Activated naive CD8-positive, alpha-beta T cell (primary cell): ENCODE data around the gene PLCH2.

Experiments
- H3K27ac Mint-ChIP-seq: one replicate; pipeline ENCODE4 v1.8.0; 2021; ENCODE audit warnings: mixed read lengths
- H3K27me3 Mint-ChIP-seq: one replicate; pipeline ENCODE4 v1.8.0; 2021; ENCODE audit warnings: mixed read lengths
- H3K36me3 Mint-ChIP-seq: one replicate; pipeline ENCODE4 v1.8.0; 2021; ENCODE audit warnings: mixed read lengths
- H3K4me1 Mint-ChIP-seq: one replicate; pipeline ENCODE4 v1.8.0; 2021; ENCODE audit warnings: low read depth, mixed read lengths
- H3K4me3 Mint-ChIP-seq: one replicate; pipeline ENCODE4 v1.8.0; 2021; ENCODE audit warnings: mild to moderate bottlenecking, mixed read lengths
- H3K9me3 Mint-ChIP-seq: one replicate; pipeline ENCODE4 v1.8.0; 2021; ENCODE audit warnings: low read depth, mixed read lengths

PLCH2 gene

GRCh38 chr1:2488688-2489087 is 12.6 kb downstream of the PLCH2 start:
- no peaks in the 10 kb centered on the region for H3K9me3 Mint-ChIP-seq
- H3K36me3 Mint-ChIP-seq, result peaks cover 9% of the 10 kb centered on the region
- no peak overlapping the region for H3K4me3 Mint-ChIP-seq
- no peak overlapping the region for H3K27ac Mint-ChIP-seq
- no peaks in the 10 kb centered on the region for H3K27me3 Mint-ChIP-seq
- H3K4me1 Mint-ChIP-seq, result peaks cover 8% of the 10 kb centered on the region

- H3K27ac Mint-ChIP-seq, result no peak overlapping the region
- H3K4me3 Mint-ChIP-seq, result no peak overlapping the region
- no peaks in the 10 kb centered on the region for H3K27me3 Mint-ChIP-seq
- no peaks in the 10 kb centered on the region for H3K9me3 Mint-ChIP-seq
- H3K4me1 Mint-ChIP-seq, result peaks cover 15% of the 10 kb centered on the region
- H3K36me3 Mint-ChIP-seq, result peaks cover 7% of the 10 kb centered on the region
Observed at GRCh38 chr1:2489615-2490014, 13.5 kb downstream of the PLCH2 start.

GRCh38 chr1:2492091-2492490 is 16.0 kb downstream of the PLCH2 start:
- Mint-ChIP-seq H3K9me3 (no peaks in the 10 kb centered on the region), H3K36me3 (peaks cover 7% of the 10 kb centered on the region), H3K4me3 (no peak overlapping the region), H3K27ac (no peak overlapping the region), H3K4me1 (peaks cover 20% of the 10 kb centered on the region), H3K27me3 (no peaks in the 10 kb centered on the region)

GRCh38 chr1:2493218-2493617 is 17.1 kb downstream of the PLCH2 start:
- H3K27ac Mint-ChIP-seq, result no peak overlapping the region

GRCh38 chr1:2493691-2494322 is 17.7 kb downstream of the PLCH2 start:
- Mint-ChIP-seq H3K9me3 (no peaks in the 10 kb centered on the region), H3K4me1 (peaks cover 22% of the 10 kb centered on the region), H3K27ac (no peak overlapping the region), H3K4me3 (peak overlapping the region; percentile 30), H3K36me3 (peaks cover 3% of the 10 kb centered on the region), H3K27me3 (no peaks in the 10 kb centered on the region)

More at GRCh38 chr1:2493218-2493617, 17.1 kb downstream of the PLCH2 start:
- Mint-ChIP-seq H3K36me3 (peaks cover 5% of the 10 kb centered on the region), H3K4me3 (no peak overlapping the region), H3K4me1 (peaks cover 22% of the 10 kb centered on the region), H3K27me3 (no peaks in the 10 kb centered on the region), H3K9me3 (no peaks in the 10 kb centered on the region)

- Mint-ChIP-seq H3K36me3 (no peaks in the 10 kb centered on the region), H3K4me3 (peak overlapping the region; percentile 30), H3K4me1 (peaks cover 22% of the 10 kb centered on the region), H3K9me3 (no peaks in the 10 kb centered on the region), H3K27me3 (no peaks in the 10 kb centered on the region), H3K27ac (no peak overlapping the region)
Observed at GRCh38 chr1:2494323-2494693, 18.2 kb downstream of the PLCH2 start.

- peaks cover 25% of the 10 kb centered on the region for H3K4me1 Mint-ChIP-seq
- no peak overlapping the region for H3K4me3 Mint-ChIP-seq
- no peaks in the 10 kb centered on the region for H3K36me3 Mint-ChIP-seq
- no peaks in the 10 kb centered on the region for H3K9me3 Mint-ChIP-seq
- no peaks in the 10 kb centered on the region for H3K27me3 Mint-ChIP-seq
- no peak overlapping the region for H3K27ac Mint-ChIP-seq
Observed at GRCh38 chr1:2495026-2495425, 18.9 kb downstream of the PLCH2 start.

GRCh38 chr1:2495546-2495945 is 19.5 kb downstream of the PLCH2 start:
- Mint-ChIP-seq H3K4me3 (no peak overlapping the region), H3K27me3 (no peaks in the 10 kb centered on the region), H3K27ac (no peak overlapping the region), H3K9me3 (no peaks in the 10 kb centered on the region), H3K4me1 (peaks cover 30% of the 10 kb centered on the region), H3K36me3 (no peaks in the 10 kb centered on the region)

- Mint-ChIP-seq H3K36me3 (no peaks in the 10 kb centered on the region), H3K27me3 (no peaks in the 10 kb centered on the region), H3K9me3 (no peaks in the 10 kb centered on the region), H3K27ac (no peak overlapping the region), H3K4me3 (no peak overlapping the region), H3K4me1 (peaks cover 32% of the 10 kb centered on the region)
Observed at GRCh38 chr1:2496087-2496622, 20.1 kb downstream of the PLCH2 start.

- Mint-ChIP-seq H3K27me3 (no peaks in the 10 kb centered on the region), H3K27ac (no peak overlapping the region), H3K4me3 (no peak overlapping the region), H3K36me3 (no peaks in the 10 kb centered on the region), H3K9me3 (no peaks in the 10 kb centered on the region), H3K4me1 (peaks cover 32% of the 10 kb centered on the region)
Observed at GRCh38 chr1:2496746-2497145, 20.7 kb downstream of the PLCH2 start.

GRCh38 chr1:2497891-2498290 is 21.8 kb downstream of the PLCH2 start:
- Mint-ChIP-seq H3K36me3 (no peaks in the 10 kb centered on the region), H3K4me3 (no peak overlapping the region), H3K27me3 (no peaks in the 10 kb centered on the region), H3K27ac (no peak overlapping the region), H3K4me1 (peaks cover 32% of the 10 kb centered on the region), H3K9me3 (no peaks in the 10 kb centered on the region)

GRCh38 chr1:2498648-2499047 is 22.6 kb downstream of the PLCH2 start:
- peaks cover 24% of the 10 kb centered on the region for H3K4me1 Mint-ChIP-seq
- H3K9me3 Mint-ChIP-seq, result no peaks in the 10 kb centered on the region
- no peak overlapping the region for H3K27ac Mint-ChIP-seq

GRCh38 chr1:2499260-2499659 is 23.2 kb downstream of the PLCH2 start:
- H3K36me3 Mint-ChIP-seq, result no peaks in the 10 kb centered on the region
- H3K27me3 Mint-ChIP-seq, result no peaks in the 10 kb centered on the region
- H3K27ac Mint-ChIP-seq, result no peak overlapping the region
- H3K9me3 Mint-ChIP-seq, result no peaks in the 10 kb centered on the region
- H3K4me1 Mint-ChIP-seq, result peaks cover 18% of the 10 kb centered on the region
- H3K4me3 Mint-ChIP-seq, result no peak overlapping the region

More at GRCh38 chr1:2498648-2499047, 22.6 kb downstream of the PLCH2 start:
- no peaks in the 10 kb centered on the region for H3K27me3 Mint-ChIP-seq
- no peak overlapping the region for H3K4me3 Mint-ChIP-seq
- H3K36me3 Mint-ChIP-seq, result no peaks in the 10 kb centered on the region

GRCh38 chr1:2499986-2500596 is 24.0 kb downstream of the PLCH2 start:
- Mint-ChIP-seq H3K4me1 (peaks cover 16% of the 10 kb centered on the region), H3K4me3 (no peak overlapping the region), H3K9me3 (no peaks in the 10 kb centered on the region), H3K27me3 (no peaks in the 10 kb centered on the region), H3K36me3 (no peaks in the 10 kb centered on the region), H3K27ac (no peak overlapping the region)

GRCh38 chr1:2501041-2501819 is 25.1 kb downstream of the PLCH2 start:
- no peaks in the 10 kb centered on the region for H3K36me3 Mint-ChIP-seq
- no peaks in the 10 kb centered on the region for H3K9me3 Mint-ChIP-seq
- peaks cover 13% of the 10 kb centered on the region for H3K4me1 Mint-ChIP-seq
- no peak overlapping the region for H3K27ac Mint-ChIP-seq
- no peaks in the 10 kb centered on the region for H3K27me3 Mint-ChIP-seq
- no peak overlapping the region for H3K4me3 Mint-ChIP-seq
